IMR-90 (cell line): ENCODE results near the gene KIAA0232. TPM values are rescaled to one million over a fixed set of nuclear protein-coding genes. Genes with fewer than 3 reads are reported as not detected.
"Not testable (repeated sequence)": the region's sequence is repeated elsewhere in the genome, so short reads cannot be mapped to it uniquely, and the experiment has no call there.

Source experiments
- ATAC-seq: fragments of 200-7000 bp; cut with Tn5 transposase; 2 replicates; pipeline ENCODE4 v1.9.1; 2020; ENCODE audit warnings: low read depth, mild to moderate bottlenecking, moderate library complexity
- BruUV-seq: library from RNA; stranded (reverse); fragments of 400-500 nt; replicated peaks from 2 replicates; lab custom pipeline; 2021; lab: Mats Ljungman, UMichigan
- CTCF ChIA-PET: fragments of 300-600 bp; formaldehyde crosslinking; extraction: SDS; loops from one replicate; lab custom pipeline; 2021; ENCODE audit warnings: antibody characterized with exemption; lab: Yijun Ruan, JAX
- POLR2A ChIA-PET: fragments of 300-600 bp; sonication (Branson Sonifier 250); formaldehyde crosslinking; loops from one replicate; lab custom pipeline; 2022; ENCODE audit warnings: antibody characterized with exemption; ENCODE audit not compliant: unreplicated experiment; lab: Charles Lee
- DNase-seq: peaks from one replicate; pipeline ENCODE4 v3.0.0; 2013
- H2AFZ ChIP-seq: replicated peaks from 2 replicates; pipeline ENCODE3; 2013; ENCODE audit warnings: low read length, mild to moderate bottlenecking; ENCODE audit not compliant: poor library complexity
- H2AK5ac ChIP-seq: 2 replicates; pipeline ENCODE4 v1.6.1; 2013; ENCODE audit warnings: low read depth, low read length, inconsistent platforms
- H2AK9ac ChIP-seq: replicated peaks from 2 replicates; pipeline ENCODE3; 2013; ENCODE audit warnings: mild to moderate bottlenecking, low read depth, low read length, moderate library complexity; ENCODE audit not compliant: poor library complexity
- H2BK120ac ChIP-seq: 2 replicates; pipeline ENCODE4 v1.6.1; 2013; ENCODE audit warnings: low read depth, low read length, inconsistent platforms
- H2BK15ac ChIP-seq: 3 replicates; pipeline ENCODE4 v1.6.1; 2013; ENCODE audit warnings: low read depth, low read length, inconsistent platforms
- H2BK20ac ChIP-seq: 2 replicates; pipeline ENCODE4 v1.6.1; 2013; ENCODE audit warnings: low read depth, mild to moderate bottlenecking, inconsistent platforms, low read length, moderate library complexity
- H2BK5ac ChIP-seq: 2 replicates; pipeline ENCODE4 v1.6.1; 2013; ENCODE audit warnings: mild to moderate bottlenecking, low read depth, low read length, inconsistent platforms; ENCODE audit not compliant: poor library complexity, severe bottlenecking
- H3K14ac ChIP-seq: replicated peaks from 2 replicates; pipeline ENCODE4 v1.6.1; 2013; ENCODE audit warnings: low read depth, low read length, inconsistent platforms
- H3K18ac ChIP-seq: 2 replicates; pipeline ENCODE4 v1.6.1; 2013; ENCODE audit warnings: low read depth, low read length, control low read depth
- H3K23ac ChIP-seq: 2 replicates; pipeline ENCODE4 v1.6.1; 2013; ENCODE audit warnings: low read depth, low read length, inconsistent platforms
- H3K27ac ChIP-seq: 2 replicates; pipeline ENCODE4 v1.5.1; 2013; ENCODE audit warnings: mild to moderate bottlenecking, control low read depth, low read length; ENCODE audit not compliant: insufficient read depth
- H3K27me3 ChIP-seq: 2 replicates; pipeline ENCODE4 v1.6.1; 2013; ENCODE audit warnings: low read length; ENCODE audit not compliant: control insufficient read depth, insufficient read depth
- H3K36me3 ChIP-seq: 2 replicates; pipeline ENCODE4 v1.6.1; 2013; ENCODE audit warnings: low read length, mixed read lengths; ENCODE audit not compliant: control insufficient read depth, insufficient read depth
- H3K4ac ChIP-seq: 2 replicates; pipeline ENCODE4 v1.6.1; 2013; ENCODE audit warnings: low read depth, low read length, inconsistent platforms
- H3K4me1 ChIP-seq: 2 replicates; pipeline ENCODE4 v1.6.1; 2013; ENCODE audit warnings: low read length, mixed read lengths; ENCODE audit not compliant: control insufficient read depth, insufficient read depth
- H3K4me2 ChIP-seq: 2 replicates; pipeline ENCODE4 v1.6.1; 2013; ENCODE audit warnings: low read depth, mild to moderate bottlenecking, control low read depth, low read length, moderate library complexity
- H3K4me3 ChIP-seq: 2 replicates; pipeline ENCODE4 v1.5.1; 2013; ENCODE audit warnings: low read depth, mild to moderate bottlenecking, control low read depth, low read length, moderate library complexity; ENCODE audit not compliant: insufficient read depth
- H3K56ac ChIP-seq: 2 replicates; pipeline ENCODE4 v1.6.1; 2013; ENCODE audit warnings: low read length, inconsistent platforms; ENCODE audit not compliant: insufficient read depth; ENCODE audit errors: extremely low read depth
- H3K79me1 ChIP-seq, 2 experiments: 2 replicates each; pipeline ENCODE4 v1.6.1; 2013; ENCODE audit warnings: low read length in 2 of 2, inconsistent platforms in 1 of 2, low read depth in 1 of 2
- H3K9ac ChIP-seq: 2 replicates; pipeline ENCODE4 v1.6.1; 2013; ENCODE audit warnings: low read depth, low read length, control low read depth
- H3K9me1 ChIP-seq: 2 replicates; pipeline ENCODE4 v1.6.1; 2013; ENCODE audit warnings: low read length, inconsistent platforms; ENCODE audit not compliant: insufficient read depth
- H3K9me3 ChIP-seq: 2 replicates; pipeline ENCODE4 v1.6.1; 2013; ENCODE audit warnings: low read length; ENCODE audit not compliant: control insufficient read depth, insufficient read depth
- H4K20me1 ChIP-seq: 2 replicates; pipeline ENCODE4 v1.6.1; 2013; ENCODE audit warnings: low read length, inconsistent platforms; ENCODE audit not compliant: insufficient read depth
- H4K5ac ChIP-seq: 2 replicates; pipeline ENCODE4 v1.6.1; 2013; ENCODE audit warnings: mild to moderate bottlenecking, low read depth, low read length, control low read depth
- H4K8ac ChIP-seq, 2 experiments: 2 replicates each; pipeline ENCODE4 v1.6.1; 2013; ENCODE audit warnings: low read depth in 2 of 2, low read length in 2 of 2, control low read depth in 1 of 2, inconsistent platforms in 1 of 2
- H4K91ac ChIP-seq: 2 replicates; pipeline ENCODE4 v1.6.1; 2013; ENCODE audit warnings: low read depth, low read length, inconsistent platforms; ENCODE audit not compliant: insufficient read depth
- WGBS, 2 experiments: methylation state at CpG; one replicate each; pipeline versions ENCODE4 v1.1.5 to v1.1.7; 2013; ENCODE audit warnings: missing lambda C conversion rate in 2 of 2; ENCODE audit not compliant: insufficient read length in 1 of 2; ENCODE audit errors: extremely low coverage in 2 of 2; 5-methylcytosine and 5-hydroxymethylcytosine counted together
- dilution Hi-C: fragments of 300-500 bp; cut with HindIII; formaldehyde crosslinking; loops from one replicate; pipeline ENCODE4 v1.14.3; 2018; ENCODE audit warnings: low sequenced_read_pairs; ENCODE audit not compliant: unreplicated experiment
- in situ Hi-C: fragments of 300-500 bp; cut with MboI; formaldehyde crosslinking; loops from 3 replicates; pipeline ENCODE4 v1.14.3; 2019; ENCODE audit warnings: low sequenced_read_pairs, inconsistent platforms, mixed read lengths
- intact Hi-C: fragments of 100-400 bp; cut with micrococcal nuclease; formaldehyde crosslinking; loops from 2 replicates; pipeline ENCODE4 v1.10.0; 2022
- polyA plus RNA-seq, 3 experiments: library from polyadenylated mRNA; depleted of rRNA; stranded (reverse); fragments of >200 nt; gene quantifications; 2 replicates each; pipeline ENCODE4 v1.2.3, GENCODE V29; 2012; ENCODE audit warnings: low replicate concordance in 1 of 3
- total RNA-seq: library from RNA; depleted of rRNA; stranded (reverse); fragments of >200 nt; gene quantifications from 2 replicates; pipeline ENCODE4 v1.2.3, GENCODE V29; 2012

Gene KIAA0232
- total and polyA plus RNA-seq, 2 of the 4 experiments (the other 2 are of a cell fraction), result 6.8 to 19.5 TPM

DNA sequence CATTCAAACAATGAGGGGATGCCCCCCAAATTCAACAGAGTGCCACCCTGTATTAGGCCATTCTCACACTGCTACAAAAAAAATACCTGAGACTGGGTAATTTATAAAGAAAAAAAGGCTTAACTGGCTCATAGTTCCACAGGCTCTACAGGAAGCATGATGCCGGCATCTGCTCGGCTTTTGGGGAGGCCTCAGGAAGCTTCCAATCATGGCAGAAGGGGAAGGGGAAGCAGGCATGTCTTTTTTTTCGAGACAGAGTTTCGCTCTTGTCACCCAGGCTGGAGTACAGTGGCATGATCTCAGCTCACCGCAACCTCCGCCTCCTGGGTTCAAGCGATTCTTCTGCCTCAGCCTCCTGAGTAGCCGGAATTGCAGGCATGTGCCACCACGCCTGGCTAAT, 108.4 kb downstream of the KIAA0232 start:
- POLR2A ChIA-PET, H4K20me1 ChIP-seq, H3K9me3 ChIP-seq, H3K27ac ChIP-seq, H4K91ac ChIP-seq, BruUV-seq, H2BK5ac ChIP-seq, H3K36me3 ChIP-seq, H4K8ac ChIP-seq, H2BK15ac ChIP-seq, H2BK20ac ChIP-seq, ATAC-seq, H3K9ac ChIP-seq, H3K4ac ChIP-seq, in situ Hi-C loops, H4K5ac ChIP-seq, H3K56ac ChIP-seq, H3K9me1 ChIP-seq, H3K4me2 ChIP-seq, H3K23ac ChIP-seq, DNase-seq, CTCF ChIA-PET, H2AFZ ChIP-seq, H2BK120ac ChIP-seq, H3K18ac ChIP-seq, H2AK5ac ChIP-seq, H3K4me3 ChIP-seq, H3K27me3 ChIP-seq, H3K14ac ChIP-seq, H3K79me1 ChIP-seq, H2AK9ac ChIP-seq, dilution Hi-C loops: not testable (repeated sequence)
- intact Hi-C loops, result loop anchor here (5.0 kb wide), 1 partner anchor 96 kb away; no protein-coding TSS in a partner anchor
- no CpG with 5 or more reads among the region's 9 CpGs for WGBS, 2 experiments
- H3K4me1 ChIP-seq, result peaks cover 25% of the 10 kb centered on the region
